Osteoblast (primary cell): ENCODE data around the gene OPRD1. TPM values are rescaled to one million over a fixed set of nuclear protein-coding genes. Genes with fewer than 3 reads are reported as not detected.

Experiments
- DNase-seq: peaks from one replicate; pipeline ENCODE4 v3.0.0; 2011; ENCODE audit warnings: low spot score, mixed read lengths; ENCODE audit not compliant: insufficient read length; ENCODE audit errors: missing footprints
- H2AFZ ChIP-seq: 2 replicates; pipeline ENCODE4 v1.6.0; 2011; ENCODE audit warnings: mild to moderate bottlenecking, low read length
- H3K27ac ChIP-seq: 2 replicates; pipeline ENCODE4 v1.5.1; 2011; ENCODE audit warnings: mild to moderate bottlenecking, low read depth, low read length, moderate library complexity
- H3K27me3 ChIP-seq: 2 replicates; pipeline ENCODE4 v1.6.0; 2012; ENCODE audit warnings: mild to moderate bottlenecking, control low read depth, inconsistent platforms, low read length, moderate library complexity; ENCODE audit not compliant: insufficient read depth
- H3K36me3 ChIP-seq: 2 replicates; pipeline ENCODE4 v1.5.1; 2011; ENCODE audit warnings: mild to moderate bottlenecking, low read length, control low read depth, moderate library complexity; ENCODE audit not compliant: insufficient read depth
- H3K4me1 ChIP-seq: 2 replicates; pipeline ENCODE4 v1.5.1; 2011; ENCODE audit warnings: mild to moderate bottlenecking, low read length, control low read depth, moderate library complexity; ENCODE audit not compliant: insufficient read depth
- H3K4me2 ChIP-seq: 2 replicates; pipeline ENCODE4 v1.6.0; 2011; ENCODE audit warnings: mild to moderate bottlenecking, low read length; ENCODE audit not compliant: insufficient read depth
- H3K4me3 ChIP-seq: fragments of 200-600 bp; sonication (generic); 3 replicates; pipeline ENCODE4 v1.5.1; 2012; ENCODE audit warnings: mild to moderate bottlenecking, low read length, inconsistent platforms; ENCODE audit not compliant: insufficient read depth
- H3K79me2 ChIP-seq: 2 replicates; pipeline ENCODE4 v1.6.0; 2012; ENCODE audit warnings: mild to moderate bottlenecking, low read length, control low read depth, inconsistent platforms; ENCODE audit not compliant: insufficient read depth
- H3K9me3 ChIP-seq: 2 replicates; pipeline ENCODE4 v1.5.1; 2011; ENCODE audit warnings: low read depth, low read length, control low read depth
- H4K20me1 ChIP-seq: 2 replicates; pipeline ENCODE4 v1.6.0; 2012; ENCODE audit warnings: mild to moderate bottlenecking, low read length, control low read depth; ENCODE audit not compliant: insufficient read depth
- CTCF ChIP-seq: IDR thresholded peaks from 2 replicates; pipeline ENCODE4 v1.5.1; 2011; ENCODE audit warnings: mild to moderate bottlenecking, low read depth, low read length, moderate library complexity; ENCODE audit errors: extremely low read depth
- total RNA-seq: library from RNA; depleted of rRNA; stranded (reverse); fragments of >200 nt; gene quantifications from 2 replicates; pipeline ENCODE4 v1.2.3, GENCODE V29; 2012

Gene OPRD1
- total RNA-seq, 1 donor = not detected

DNA sequence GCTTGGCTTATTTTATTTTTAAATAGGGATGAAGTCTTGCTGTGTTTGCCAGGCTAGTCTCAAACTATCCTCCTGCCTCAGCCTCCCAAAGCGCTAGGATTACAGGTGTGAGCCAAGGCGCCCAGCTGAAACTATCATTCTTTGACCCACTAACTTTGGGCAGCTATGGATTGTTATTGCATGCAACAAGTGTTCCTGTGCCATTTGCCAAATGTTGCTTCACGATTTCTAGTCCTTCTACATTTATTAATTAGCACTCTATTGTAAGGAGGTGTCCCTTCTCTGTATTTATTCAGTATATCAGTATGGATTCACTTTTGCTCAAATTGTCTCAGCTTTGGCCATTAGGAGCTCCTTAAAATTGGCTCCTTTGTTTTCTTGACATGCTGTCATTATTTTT, 38.9 kb upstream of the OPRD1 start:
- H3K27ac ChIP-seq = no peak overlapping the region
- no peaks in the 10 kb centered on the region for H3K9me3 ChIP-seq
- H3K36me3 ChIP-seq = peaks cover 32% of the 10 kb centered on the region
- H3K79me2 ChIP-seq = peaks cover 23% of the 10 kb centered on the region
- H3K27me3 ChIP-seq = no peaks in the 10 kb centered on the region
- H3K4me3 ChIP-seq = no peak overlapping the region
- TF ChIP-seq CTCF = no peak
- H3K4me2 ChIP-seq = no peak overlapping the region
- H3K4me1 ChIP-seq = peaks cover 2% of the 10 kb centered on the region
- peaks cover 12% of the 10 kb centered on the region for H4K20me1 ChIP-seq
- no peak overlapping the region for H2AFZ ChIP-seq
- no peak for DNase-seq

DNA sequence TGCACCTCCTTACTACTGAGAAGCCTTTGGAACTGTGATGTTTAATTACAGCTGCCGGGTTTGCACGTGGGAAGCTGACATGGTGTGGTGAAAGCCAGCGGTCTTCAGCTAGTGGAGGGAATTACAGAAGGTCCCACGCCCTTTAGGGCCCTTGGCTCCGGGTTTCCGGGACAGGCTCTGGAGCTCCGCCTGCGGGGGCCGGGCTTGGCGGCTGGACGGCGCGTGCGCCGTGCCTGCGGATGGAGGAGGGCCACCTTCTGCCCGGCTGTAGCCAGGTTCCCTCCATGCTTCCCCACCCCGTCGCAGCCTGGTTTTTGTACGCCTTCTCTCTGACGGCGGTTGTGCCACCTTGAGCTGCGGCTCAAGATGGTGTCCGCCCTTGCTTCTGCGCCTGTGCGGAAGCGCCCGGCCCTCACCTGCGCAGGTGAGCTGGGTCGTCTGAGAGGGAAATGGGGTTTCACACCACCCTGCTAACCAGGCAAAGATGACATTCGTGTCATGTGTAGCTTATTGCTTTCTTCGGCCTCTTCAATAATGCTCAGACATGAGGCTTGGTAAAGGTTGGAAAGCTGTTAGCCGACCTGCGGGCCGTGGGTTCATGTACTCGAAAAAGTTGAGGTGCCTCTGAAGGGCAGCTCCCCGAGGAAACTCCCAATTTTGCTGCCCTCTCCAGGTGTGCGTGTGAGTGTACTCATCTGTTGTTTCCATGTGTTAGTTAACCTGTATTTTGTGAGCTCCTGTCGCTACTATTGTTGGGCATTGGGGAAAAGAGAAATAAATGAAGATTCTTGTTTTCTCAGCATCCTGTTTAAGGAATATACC, 36.6 kb upstream of the OPRD1 start:
- Histone ChIP-seq H3K27ac (no peak overlapping the region), H3K4me2 (peak overlapping the region; percentile 73), H3K4me3 (peak overlapping the region; percentile 65), H3K4me1 (no peaks in the 10 kb centered on the region), H4K20me1 (peaks cover 5% of the 10 kb centered on the region), H3K79me2 (peaks cover 12% of the 10 kb centered on the region), H3K36me3 (peaks cover 18% of the 10 kb centered on the region), H2AFZ (no peak overlapping the region), H3K9me3 (no peaks in the 10 kb centered on the region), H3K27me3 (no peaks in the 10 kb centered on the region)
- no peak for TF ChIP-seq CTCF
- peak; percentile 94 for DNase-seq

DNA sequence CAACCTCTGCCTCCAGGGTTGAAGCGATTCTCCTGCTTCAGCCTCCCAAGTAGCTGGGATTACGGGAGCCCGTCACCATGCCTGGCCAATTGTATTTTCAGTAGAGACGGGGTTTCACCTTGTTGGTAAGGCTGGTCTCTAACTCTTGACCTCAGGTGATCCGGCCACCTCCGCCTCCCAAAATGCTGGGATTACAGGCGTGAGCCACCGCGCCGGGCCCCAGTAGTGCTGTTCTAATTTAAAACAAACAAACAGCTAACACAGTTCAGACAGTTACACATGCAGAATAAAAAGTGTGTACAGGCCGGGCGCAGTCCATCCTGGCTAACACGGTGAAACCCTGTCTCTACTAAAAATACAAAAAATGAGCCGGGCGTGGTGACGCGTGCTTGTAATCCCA, 35.6 kb upstream of the OPRD1 start:
- H3K9me3 ChIP-seq = no peaks in the 10 kb centered on the region
- H3K4me1 ChIP-seq = no peaks in the 10 kb centered on the region
- no peak overlapping the region for H3K27ac ChIP-seq
- no peak overlapping the region for H2AFZ ChIP-seq
- H3K4me2 ChIP-seq = no peak overlapping the region
- H3K27me3 ChIP-seq = no peaks in the 10 kb centered on the region
- H3K4me3 ChIP-seq = no peak overlapping the region
- peaks cover 5% of the 10 kb centered on the region for H3K79me2 ChIP-seq
- DNase-seq = no peak
- H3K36me3 ChIP-seq = peaks cover 13% of the 10 kb centered on the region
- peaks cover 5% of the 10 kb centered on the region for H4K20me1 ChIP-seq
- TF ChIP-seq CTCF = no peak

- Histone ChIP-seq H3K79me2 (no peaks in the 10 kb centered on the region), H3K27me3 (no peaks in the 10 kb centered on the region), H3K4me3 (no peak overlapping the region), H3K4me1 (peaks cover 3% of the 10 kb centered on the region), H4K20me1 (no peaks in the 10 kb centered on the region), H3K27ac (no peak overlapping the region), H3K36me3 (peaks cover 7% of the 10 kb centered on the region), H3K9me3 (no peaks in the 10 kb centered on the region), H2AFZ (no peak overlapping the region), H3K4me2 (no peak overlapping the region)
- peak; percentile 74 for DNase-seq
- no peak for TF ChIP-seq CTCF
These were observed 33.9 kb upstream of the OPRD1 start for GRCh38 chr1:28778021-28778420.
